Esophagus (tissue), 2 donors: ENCODE results near the gene DLST. TPM values are rescaled to one million over a fixed set of nuclear protein-coding genes. Genes with fewer than 3 reads are reported as not detected.
A peak's percentile ranks its signal among the peaks of the same experiment; 100 is the strongest.

Source experiments
- H3K27ac ChIP-seq, 2 donors: one replicate each; pipeline ENCODE4 v1.5.1; 2013; ENCODE audit warnings: low read depth in 2 of 2, mild to moderate bottlenecking in 2 of 2, inconsistent platforms in 1 of 2, low read length in 1 of 2, moderate library complexity in 1 of 2
- H3K27me3 ChIP-seq, 2 donors: one replicate each; pipeline ENCODE4 v1.6.1; 2013; ENCODE audit warnings: low read length in 2 of 2, control low read depth in 1 of 2, mild to moderate bottlenecking in 1 of 2; ENCODE audit not compliant: insufficient read depth in 2 of 2, control insufficient read depth in 1 of 2
- H3K36me3 ChIP-seq, 2 donors: one replicate each; pipeline ENCODE4 v1.6.1; 2013; ENCODE audit warnings: low read length in 1 of 2; ENCODE audit not compliant: control insufficient read depth in 2 of 2, insufficient read depth in 2 of 2
- H3K4me1 ChIP-seq, 2 donors: one replicate each; pipeline ENCODE4 v1.6.1; 2013; ENCODE audit warnings: low read length in 1 of 2; ENCODE audit not compliant: control insufficient read depth in 2 of 2, insufficient read depth in 2 of 2
- H3K4me3 ChIP-seq, 2 donors: one replicate each; pipeline ENCODE4 v1.5.1; 2013; ENCODE audit warnings: low read length in 2 of 2, mild to moderate bottlenecking in 2 of 2, low read depth in 1 of 2, moderate library complexity in 1 of 2
- H3K9me3 ChIP-seq, 2 donors: one replicate each; pipeline ENCODE4 v1.6.1; 2013; ENCODE audit warnings: mild to moderate bottlenecking in 2 of 2, low read depth in 1 of 2, low read length in 1 of 2, moderate library complexity in 1 of 2; ENCODE audit not compliant: control insufficient read depth in 2 of 2, insufficient read depth in 1 of 2
- WGBS, 2 donors: extraction: QIAGEN DNeasy Blood & Tissue Kit; methylation state at CpG; one replicate each; pipeline ENCODE4 v1.1.7; 2013; 5-methylcytosine and 5-hydroxymethylcytosine counted together
- polyA plus RNA-seq, 2 donors: library from polyadenylated mRNA; stranded (reverse); fragments of 200-250 nt; gene quantifications; one replicate each; pipeline ENCODE4 v1.2.3, GENCODE V29; 2013
- donor health status: healthy with polysubstance abuse.
- donor health status: Bipolar disorder and iron deficiency.

The DLST gene
- polyA plus RNA-seq, 2 donors, result 31.0 to 56.5 TPM

DNA sequence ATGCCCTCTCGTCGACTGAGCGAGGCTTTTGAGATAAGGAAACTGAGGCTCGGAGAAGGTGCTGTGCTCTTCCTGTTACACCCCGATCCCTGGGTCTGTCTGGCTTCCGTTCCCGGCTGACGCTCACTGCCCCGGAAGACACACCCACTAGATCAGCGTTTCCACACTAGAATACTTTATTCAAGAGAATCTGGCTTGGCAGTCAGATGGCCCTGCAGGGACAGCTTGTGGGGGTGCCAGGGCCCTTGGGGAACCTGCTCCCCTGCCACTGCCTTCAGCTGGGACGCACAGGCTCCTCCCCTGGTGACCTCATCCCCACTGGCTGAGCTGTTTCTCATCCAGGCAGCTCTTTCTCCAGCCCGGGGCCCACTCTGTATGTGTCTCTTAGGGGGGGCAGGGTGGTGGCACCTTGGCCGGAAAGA, 60.0 kb downstream of the DLST start:
- Histone ChIP-seq H3K27ac (peak overlapping the region; percentile 66 to 74), H3K4me3 (no peak overlapping the region), H3K27me3 (no peaks in the 10 kb centered on the region), H3K36me3 (no peaks in the 10 kb centered on the region), H3K9me3 (no peaks in the 10 kb centered on the region), H3K4me1 (peaks cover 3 to 17% of the 10 kb centered on the region in 2 donors)
- WGBS, 2 donors, result 22 to 32% methylated on average over 13 of the region's 13 CpGs

DNA sequence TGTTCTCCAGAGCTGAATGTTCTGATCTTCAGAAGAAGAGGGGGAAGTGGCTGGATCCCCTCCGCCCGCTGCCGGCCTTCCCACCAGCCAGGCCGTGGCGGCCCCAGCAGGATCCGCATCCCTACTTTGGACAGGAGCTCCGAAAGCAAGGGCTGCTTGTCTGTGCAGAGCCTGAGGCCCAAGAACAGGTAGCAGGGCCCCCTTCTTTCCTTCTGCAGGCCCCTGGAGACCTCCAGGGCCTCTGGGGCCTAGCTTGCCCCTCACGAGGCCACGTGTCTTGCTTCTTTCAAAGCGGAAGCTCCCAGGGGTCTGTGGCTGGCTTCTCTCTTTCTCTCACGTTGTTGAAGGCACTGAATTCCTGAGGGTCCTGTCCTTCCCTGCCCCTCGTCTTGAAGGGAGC, 60.5 kb downstream of the DLST start:
- H3K4me1 ChIP-seq, result peaks cover 3 to 19% of the 10 kb centered on the region in 2 donors
- WGBS, 2 donors, result 78 to 88% methylated on average over 12 of the region's 12 CpGs
- H3K4me3 ChIP-seq, result no peak overlapping the region

DNA sequence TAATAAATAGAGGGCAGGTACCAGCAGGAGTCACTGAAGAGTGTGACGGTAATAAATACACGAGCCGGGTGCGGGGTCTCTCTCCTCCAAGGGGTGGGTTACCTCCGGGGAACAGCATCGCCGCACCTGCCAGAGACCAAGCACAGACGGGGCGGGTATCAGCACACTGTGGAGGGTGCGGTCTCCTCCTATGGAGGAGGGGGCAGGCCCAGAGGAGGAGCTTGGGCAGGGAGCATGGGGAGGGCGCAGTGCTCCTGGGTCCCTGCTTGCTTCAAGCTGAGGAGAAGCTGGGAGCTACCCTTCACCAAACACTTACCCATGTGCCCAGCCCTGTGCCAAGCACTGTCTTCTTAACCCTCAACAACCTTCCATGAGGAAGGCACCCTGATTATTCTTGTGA, 60.9 kb downstream of the DLST start:
- 86 to 87% methylated on average over 11 of the region's 11 CpGs for WGBS, 2 donors
- H3K36me3 ChIP-seq, result no peaks in the 10 kb centered on the region
- peaks cover 3 to 22% of the 10 kb centered on the region in 2 donors for H3K4me1 ChIP-seq
- no peaks in the 10 kb centered on the region for H3K27me3 ChIP-seq
- H3K27ac ChIP-seq, result peak overlapping the region; percentile 66 to 74
- no peak overlapping the region for H3K4me3 ChIP-seq
- no peaks in the 10 kb centered on the region for H3K9me3 ChIP-seq

More for the DNA sequence above, 60.5 kb downstream of the DLST start:
- Histone ChIP-seq H3K27me3 (no peaks in the 10 kb centered on the region), H3K36me3 (no peaks in the 10 kb centered on the region), H3K9me3 (no peaks in the 10 kb centered on the region), H3K27ac (peak overlapping the region; percentile 66 to 74)

DNA sequence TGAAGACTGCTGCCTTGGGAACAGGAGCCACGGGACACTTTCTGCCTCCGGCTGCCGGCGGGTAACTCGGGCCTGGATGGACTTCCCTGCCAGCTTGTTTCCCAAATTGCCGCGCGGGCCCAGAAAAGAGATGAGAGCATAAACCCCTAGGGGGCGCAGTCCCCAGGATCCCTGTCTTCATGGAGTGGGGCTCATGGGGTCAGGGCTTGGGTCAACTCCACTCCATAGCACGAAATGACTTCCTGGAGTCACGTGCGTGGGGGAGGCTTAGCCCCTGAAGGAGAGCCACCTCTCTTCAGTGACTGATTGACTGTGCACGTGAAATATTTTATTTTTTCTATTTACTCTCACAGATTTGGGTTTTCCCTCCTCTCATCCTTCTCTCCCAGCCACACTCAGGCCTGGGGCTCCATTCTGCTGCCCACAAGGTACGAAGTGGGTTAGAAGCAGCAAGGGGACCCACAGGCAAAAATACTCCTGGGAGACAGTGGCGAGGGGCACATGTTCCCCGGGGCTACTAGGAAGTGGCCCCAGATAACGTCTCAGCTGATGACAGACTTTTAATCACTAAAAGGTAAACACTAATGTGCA, 63.6 kb downstream of the DLST start:
- H3K36me3 ChIP-seq, result no peaks in the 10 kb centered on the region
- H3K27me3 ChIP-seq, result no peaks in the 10 kb centered on the region
- no peak overlapping the region for H3K4me3 ChIP-seq
- peaks cover 0 to 21% of the 10 kb centered on the region in 2 donors for H3K4me1 ChIP-seq
- 69 to 73% methylated on average over 17 of the region's 17 CpGs for WGBS, 2 donors
- no peaks in the 10 kb centered on the region for H3K9me3 ChIP-seq
- H3K27ac ChIP-seq, result no peak overlapping the region

DNA sequence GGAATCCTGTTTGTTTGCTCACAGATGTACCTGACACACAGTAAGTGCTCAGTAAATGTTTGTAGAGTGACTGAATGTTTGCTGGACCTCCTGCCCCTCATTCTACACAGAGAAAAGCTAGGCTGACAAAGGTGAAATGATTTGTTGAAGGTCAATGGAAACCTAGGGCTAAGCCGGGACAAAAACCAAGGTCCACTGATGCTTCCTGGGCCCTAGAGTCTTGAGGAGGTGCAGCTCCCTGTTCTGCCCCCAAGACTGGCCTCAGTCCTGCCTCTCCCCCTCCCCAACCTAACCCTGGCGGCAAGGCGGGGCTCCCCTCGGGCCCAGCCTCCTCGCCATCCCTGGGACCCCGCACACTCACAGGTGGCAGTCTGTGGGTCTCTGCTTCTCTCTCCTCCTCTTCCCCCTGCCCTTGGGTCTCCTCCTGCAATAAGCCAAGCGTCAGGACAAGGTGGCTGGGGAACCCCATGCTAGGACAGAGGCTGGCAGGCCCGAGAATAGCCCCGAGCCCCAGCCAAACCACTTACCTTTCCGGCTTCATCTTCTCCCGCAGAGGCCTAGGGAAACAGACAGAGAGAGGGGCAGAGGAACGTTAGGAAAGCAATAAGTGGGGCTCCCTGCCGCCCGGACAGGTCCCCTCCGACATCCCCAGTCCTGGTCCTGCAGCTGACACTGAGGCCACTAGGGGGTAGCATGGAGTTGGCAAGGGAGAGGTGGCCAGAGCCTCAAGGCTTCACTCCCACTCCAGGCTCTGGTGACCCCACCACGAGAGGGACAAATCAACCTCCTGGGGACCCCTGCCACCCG, 64.3 kb downstream of the DLST start:
- Histone ChIP-seq H3K36me3 (no peaks in the 10 kb centered on the region), H3K9me3 (no peaks in the 10 kb centered on the region), H3K27ac (peak overlapping the region in 1 of 2 donors; percentile 46), H3K27me3 (no peaks in the 10 kb centered on the region), H3K4me1 (peaks cover 0 to 19% of the 10 kb centered on the region in 2 donors), H3K4me3 (no peak overlapping the region)
- WGBS, 2 donors, result 36% methylated on average over 17 of the region's 17 CpGs

DNA sequence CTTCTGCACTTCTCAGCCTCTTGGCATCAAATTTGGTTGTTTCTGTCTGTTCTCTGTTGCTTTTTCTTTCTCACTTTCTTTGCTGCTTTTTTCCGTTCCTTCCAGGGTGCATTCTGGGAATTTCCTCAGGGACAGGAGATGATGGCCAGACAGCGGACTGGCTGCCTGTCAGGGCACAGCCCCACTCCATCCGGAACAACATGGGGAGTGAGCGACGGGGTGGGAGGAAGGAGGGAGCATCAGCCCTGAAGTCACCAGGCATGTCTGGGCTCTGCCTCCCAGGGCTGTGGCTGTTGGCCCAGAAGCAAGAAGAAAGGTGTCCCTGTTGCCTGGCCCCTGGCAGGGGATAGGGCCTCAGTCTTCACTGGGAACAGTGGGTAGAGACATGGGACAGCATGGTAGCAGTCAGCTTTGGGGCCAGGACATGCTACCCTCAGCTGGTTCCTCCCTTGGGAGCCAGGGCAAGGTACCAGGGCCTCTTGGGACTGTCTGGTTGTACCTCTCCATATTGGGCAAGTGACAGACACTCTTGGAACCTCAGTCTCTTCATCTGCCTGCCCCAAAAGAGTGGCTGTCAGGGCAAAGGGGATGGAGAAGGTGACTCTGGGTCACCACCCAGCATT, 65.1 kb downstream of the DLST start:
- no peak overlapping the region for H3K4me3 ChIP-seq
- H3K4me1 ChIP-seq, result peaks cover 0 to 12% of the 10 kb centered on the region in 2 donors
- 19 to 24% methylated on average over 5 of the region's 5 CpGs for WGBS, 2 donors
- no peaks in the 10 kb centered on the region for H3K9me3 ChIP-seq
- H3K36me3 ChIP-seq, result no peaks in the 10 kb centered on the region
- peak overlapping the region; percentile 5 to 26 for H3K27ac ChIP-seq
- no peaks in the 10 kb centered on the region for H3K27me3 ChIP-seq

DNA sequence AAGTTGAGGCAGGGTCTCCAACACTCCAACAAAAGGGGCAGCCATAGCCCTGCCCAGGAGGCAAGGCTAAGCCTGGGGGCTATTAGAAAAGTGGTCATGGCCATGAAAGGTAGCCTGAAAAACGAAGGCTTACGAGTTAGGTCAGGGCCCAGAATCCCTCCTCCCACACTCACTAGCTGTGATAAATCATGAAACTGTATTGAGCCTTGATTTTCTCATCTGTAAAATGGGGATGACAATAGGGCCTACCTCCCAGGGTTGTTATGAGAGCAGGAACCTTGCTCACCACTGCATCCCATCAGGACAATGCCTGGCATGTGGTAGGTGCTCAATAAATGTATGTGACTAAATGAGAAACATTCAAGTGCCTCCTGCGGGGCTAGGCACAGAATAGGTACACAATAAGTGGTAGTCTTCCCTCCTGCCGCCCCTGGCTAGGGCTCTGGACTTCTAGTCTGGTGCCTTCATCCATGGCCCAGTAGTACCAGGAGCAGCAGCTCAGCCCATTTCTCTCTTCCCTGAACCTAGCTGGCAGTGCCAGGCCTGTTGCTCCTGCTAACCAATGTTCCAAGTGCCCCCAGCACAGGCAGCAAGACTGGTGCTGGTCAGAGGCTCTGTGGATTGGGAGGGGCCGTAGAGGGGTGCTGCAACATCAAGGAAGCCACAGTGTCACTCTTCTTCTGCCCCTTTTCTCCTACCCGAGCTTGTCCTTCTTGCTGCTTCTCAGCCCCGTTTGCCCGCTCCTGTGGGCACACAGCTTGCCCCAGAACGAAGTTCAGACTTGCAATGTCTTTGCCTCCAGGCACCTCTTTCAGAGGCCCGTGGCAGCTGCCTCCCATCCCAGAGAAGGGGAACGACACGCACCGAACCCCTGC, 65.9 kb downstream of the DLST start:
- H3K9me3 ChIP-seq, result no peaks in the 10 kb centered on the region
- no peaks in the 10 kb centered on the region for H3K27me3 ChIP-seq
- no peaks in the 10 kb centered on the region for H3K36me3 ChIP-seq
- peak overlapping the region; percentile 24 to 29 for H3K27ac ChIP-seq
- H3K4me1 ChIP-seq, result peaks cover 0 to 9% of the 10 kb centered on the region in 2 donors
- H3K4me3 ChIP-seq, result no peak overlapping the region
- WGBS, 2 donors, result 55 to 68% methylated on average over 13 of the region's 13 CpGs

DNA sequence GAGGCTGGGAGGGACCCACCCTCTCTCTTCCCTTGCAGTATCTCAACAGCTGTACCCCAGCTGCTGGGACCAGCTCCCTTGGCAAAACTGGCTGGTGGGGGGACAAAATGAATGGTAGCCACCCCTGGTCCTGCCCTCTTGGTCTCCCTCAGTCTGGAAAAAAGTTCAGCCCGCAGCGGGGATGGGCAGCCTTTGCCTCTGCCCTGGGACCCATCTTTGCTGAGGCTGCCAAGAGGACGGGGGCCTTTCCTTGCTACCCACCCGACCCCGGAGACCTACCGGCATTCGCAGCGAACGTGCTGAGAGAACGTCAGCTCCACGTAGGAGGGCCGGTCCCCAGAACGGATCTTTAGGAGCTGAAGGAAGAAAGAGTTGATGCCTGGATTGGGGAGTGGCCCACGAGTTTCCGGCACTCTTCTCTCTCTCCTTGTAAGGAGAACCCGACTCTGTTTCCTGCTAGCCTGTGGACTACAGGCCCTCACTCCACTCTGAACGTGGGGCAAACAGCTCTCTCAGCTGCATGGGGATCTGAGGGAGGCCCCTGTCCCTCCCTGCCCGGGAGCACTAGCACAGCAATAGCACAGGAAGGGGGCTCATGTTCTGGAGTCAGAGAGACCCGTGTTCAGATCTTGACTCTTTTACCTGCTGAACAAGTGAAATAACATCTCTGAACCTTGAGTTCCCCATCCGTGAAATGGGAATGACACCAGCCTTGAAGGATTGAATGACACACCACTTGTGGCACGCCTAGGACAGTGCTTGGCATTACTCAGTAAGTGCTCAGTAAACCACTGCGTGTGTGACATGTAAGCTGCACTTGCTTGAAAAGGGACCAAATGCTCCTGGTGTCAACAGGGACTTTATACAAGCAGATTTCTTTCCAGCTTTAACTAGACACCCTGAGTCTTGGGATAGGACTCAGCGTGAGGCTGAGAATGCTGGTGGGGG, 66.8 kb downstream of the DLST start:
- H3K4me3 ChIP-seq, result no peak overlapping the region
- peak overlapping the region; percentile 24 to 26 for H3K27ac ChIP-seq
- WGBS, 2 donors, result 47 to 71% methylated on average over 23 of the region's 23 CpGs
- no peaks in the 10 kb centered on the region for H3K36me3 ChIP-seq
- H3K27me3 ChIP-seq, result no peaks in the 10 kb centered on the region
- H3K9me3 ChIP-seq, result no peaks in the 10 kb centered on the region
- peaks cover 0 to 17% of the 10 kb centered on the region in 2 donors for H3K4me1 ChIP-seq
